HepG2 (cell line): Measurements from ENCODE around the gene MEIOB. TPM values are rescaled to one million over a fixed set of nuclear protein-coding genes. Genes with fewer than 3 reads are reported as not detected.

ENCODE experiments used
- ATAC-seq: fragments of 200-7000 bp; cut with Tn5 transposase; 3 replicates; pipeline ENCODE4 v1.9.1; 2020; ENCODE audit warnings: mild to moderate bottlenecking, moderate library complexity
- BruUV-seq: library from RNA; stranded (reverse); fragments of 400-500 nt; replicated peaks from 2 replicates; lab custom pipeline; 2021; lab: Mats Ljungman, UMichigan
- CTCF ChIA-PET: fragments of 300-600 bp; formaldehyde crosslinking; extraction: SDS; loops from one replicate; lab custom pipeline; 2021; ENCODE audit warnings: low total read pairs, inconsistent platforms, low intra/inter-chr PET ratio; lab: Yijun Ruan, JAX
- POLR2A ChIA-PET: fragments of 350-600 bp; sonication (Branson Sonifier 250); formaldehyde crosslinking; loops from one replicate; lab custom pipeline; 2020; ENCODE audit warnings: antibody characterized with exemption, inconsistent platforms; lab: Yijun Ruan, JAX
- DNase-seq: peaks from one replicate; pipeline ENCODE4 v3.0.0-alpha.2; 2015; ENCODE audit warnings: low spot score
- FAIRE-seq: peaks from 3 replicates; lab custom pipeline; 2011; peaks lifted over from hg19 to GRCh38; lab: Jason Lieb, UNC
- H2AFZ ChIP-seq: one replicate; pipeline ENCODE4 v1.6.1; 2011; ENCODE audit warnings: low read length, inconsistent platforms
- H3K27ac ChIP-seq: fragments of 300-600 bp; 3 replicates; pipeline ENCODE4 v1.8.0; 2011; ENCODE audit warnings: mixed run types, mild to moderate bottlenecking, mixed read lengths, low read length, inconsistent platforms; ENCODE audit not compliant: insufficient read depth; ENCODE audit errors: extremely low read length
- H3K27me3 ChIP-seq, 2 experiments: fragments of 200-600 bp in 1 of 2; 2 replicates in 1 of 2; 3 replicates in 1 of 2; pipeline versions ENCODE4 v1.6.0 to v1.8.0; 2011; ENCODE audit warnings: low read length in 2 of 2, mild to moderate bottlenecking in 2 of 2, moderate library complexity in 2 of 2, inconsistent platforms in 1 of 2; ENCODE audit not compliant: insufficient read depth in 2 of 2, control insufficient read depth in 1 of 2
- H3K36me3 ChIP-seq, 2 experiments: fragments of 200-600 bp in 1 of 2; replicated peaks in 1 of 2; 2 replicates in 1 of 2; 3 replicates in 1 of 2; pipeline versions ENCODE4 v1.5.1 to v1.8.0; 2011; ENCODE audit warnings: low read length in 2 of 2, inconsistent platforms in 1 of 2; ENCODE audit not compliant: insufficient read depth in 2 of 2, control insufficient read depth in 1 of 2
- H3K4me1 ChIP-seq: 2 replicates; pipeline ENCODE4 v1.5.1; 2012; ENCODE audit warnings: low read length, inconsistent platforms; ENCODE audit not compliant: insufficient read depth
- H3K4me2 ChIP-seq: 2 replicates; pipeline ENCODE4 v1.6.0; 2011; ENCODE audit warnings: low read depth, low read length, inconsistent platforms
- H3K4me3 ChIP-seq, 3 experiments: fragments of 200-600 bp in 1 of 3; sonication (generic), shearing (Covaris generic) in 1 of 3; replicated peaks in 1 of 3; 2 replicates each; pipeline ENCODE4 v1.5.1; 2011 to 2016; ENCODE audit warnings: low read length in 3 of 3, inconsistent platforms in 2 of 3, low read depth in 2 of 3, mild to moderate bottlenecking in 2 of 3, control low read depth in 1 of 3, mixed read lengths in 1 of 3; ENCODE audit not compliant: insufficient read depth in 1 of 3
- H3K79me2 ChIP-seq: one replicate; pipeline ENCODE4 v1.6.1; 2011; ENCODE audit warnings: low read length, inconsistent platforms; ENCODE audit not compliant: insufficient read depth
- H3K9ac ChIP-seq: 2 replicates; pipeline ENCODE4 v1.6.0; 2011; ENCODE audit warnings: mild to moderate bottlenecking, low read depth, low read length, inconsistent platforms; ENCODE audit not compliant: insufficient read depth
- H3K9me3 ChIP-seq: 2 replicates; pipeline ENCODE4 v1.5.1; 2012; ENCODE audit warnings: mild to moderate bottlenecking, low read length
- H4K20me1 ChIP-seq: 2 replicates; pipeline ENCODE4 v1.6.0; 2011; ENCODE audit warnings: inconsistent platforms, mild to moderate bottlenecking, low read length, moderate library complexity; ENCODE audit not compliant: insufficient read depth
- AGO2 ChIP-seq: fragments of 200-400 bp; formaldehyde crosslinking; optimal IDR thresholded peaks from 2 replicates; pipeline ENCODE3; 2017; ENCODE audit warnings: mild to moderate bottlenecking, low read depth, low read length, moderate library complexity
- AHR ChIP-seq: IDR thresholded peaks from 2 replicates; pipeline ENCODE4 v1.6.1; 2018; ENCODE audit warnings: missing genetic modification reagents, missing compliant biosample characterization
- GATAD1 ChIP-seq: IDR thresholded peaks from 2 replicates; pipeline ENCODE4 v1.6.1; 2016; ENCODE audit warnings: missing genetic modification reagents, missing compliant biosample characterization
- PCBP2 ChIP-seq: fragments of 200-400 bp; formaldehyde crosslinking; optimal IDR thresholded peaks from 2 replicates; pipeline ENCODE3; 2018; ENCODE audit warnings: low read length, low read depth; ENCODE audit not compliant: poor library complexity, severe bottlenecking
- RBFOX2 ChIP-seq: fragments of 200-400 bp; formaldehyde crosslinking; IDR thresholded peaks from 2 replicates; pipeline ENCODE4 v1.6.1; 2017; ENCODE audit warnings: low read depth, mild to moderate bottlenecking, low read length
- REXO4 ChIP-seq: sonication (generic); formaldehyde crosslinking; IDR thresholded peaks from 2 replicates; pipeline ENCODE4 v1.8.0; 2022; ENCODE audit warnings: missing genetic modification reagents, mild to moderate bottlenecking, borderline replicate concordance
- SOX13 ChIP-seq, 3 experiments: fragments of 450-650 bp in 1 of 3; sonication (generic) in 1 of 3; formaldehyde crosslinking in 1 of 3; IDR thresholded peaks in 2 of 3; conservative IDR thresholded peaks in 1 of 3; 2 replicates each; pipeline versions ENCODE4 v1.5.0 to v1.6.1; 2016 to 2020; ENCODE audit warnings: antibody characterized with exemption in 1 of 3, mild to moderate bottlenecking in 1 of 3, missing compliant biosample characterization in 1 of 3, missing genetic modification reagents in 1 of 3, moderate library complexity in 1 of 3
- TARDBP ChIP-seq: sonication (generic); formaldehyde crosslinking; IDR thresholded peaks from 2 replicates; pipeline ENCODE4 v1.8.0; 2022; ENCODE audit warnings: mild to moderate bottlenecking, missing genetic modification reagents
- ZNF333 ChIP-seq: sonication (generic); formaldehyde crosslinking; IDR thresholded peaks from 2 replicates; pipeline ENCODE4 v1.4.0; 2020; ENCODE audit warnings: mild to moderate bottlenecking, missing genetic modification reagents, borderline replicate concordance
- WGBS: methylation state at CpG from one replicate; pipeline ENCODE4 v1.1.6; 2017; ENCODE audit warnings: low lambda C conversion rate; 5-methylcytosine and 5-hydroxymethylcytosine counted together
- in situ Hi-C: cut with HindIII; loops from 2 replicates; pipeline ENCODE4 v1.10.0; 2017; ENCODE audit warnings: low pct_unique_long_range_greater_than_20kb; ENCODE audit not compliant: extremely low pct_ligation_motif_present
- intact Hi-C: fragments of 100-400 bp; cut with micrococcal nuclease; formaldehyde crosslinking; loops from one replicate; pipeline ENCODE4 v1.10.0; 2022; ENCODE audit not compliant: unreplicated experiment
- polyA plus RNA-seq, 8 experiments: library from polyadenylated mRNA; depleted of rRNA in 3 of 8; stranded (reverse) in 7 of 8; unstranded in 1 of 8; fragments of >200 nt; fragmentation: Illumina TruSeq in 4 of 8; extraction: Trizol in 4 of 8; gene quantifications; 2 replicates each; pipeline versions ENCODE4 v1.2.1 to v1.2.3, GENCODE V29; 2011 to 2016; ENCODE audit warnings: low read depth in 4 of 8, missing spikeins in 1 of 8, mixed read lengths in 1 of 8; ENCODE audit not compliant: insufficient read depth in 1 of 8
- total RNA-seq, 5 experiments: library from RNA; depleted of rRNA; stranded (reverse); fragments of >200 nt; fragmentation: Illumina TruSeq; extraction: Trizol; gene quantifications; 2 replicates each; pipeline ENCODE4 v1.2.3, GENCODE V29; 2016; ENCODE audit warnings: low read depth in 1 of 5
- TF ChIP-seq, protein P1 (sequence below): IDR thresholded peaks from 2 replicates; pipeline ENCODE4 v1.6.1; 2016; ENCODE audit warnings: mild to moderate bottlenecking, missing biosample characterization, missing genetic modification reagents

Gene MEIOB
- total and polyA plus RNA-seq, 2 of the 13 experiments (the other 11 are each of a cell fraction or from before 2014, with no cell fraction given) = 0.17 TPM; not detected in 1

DNA sequence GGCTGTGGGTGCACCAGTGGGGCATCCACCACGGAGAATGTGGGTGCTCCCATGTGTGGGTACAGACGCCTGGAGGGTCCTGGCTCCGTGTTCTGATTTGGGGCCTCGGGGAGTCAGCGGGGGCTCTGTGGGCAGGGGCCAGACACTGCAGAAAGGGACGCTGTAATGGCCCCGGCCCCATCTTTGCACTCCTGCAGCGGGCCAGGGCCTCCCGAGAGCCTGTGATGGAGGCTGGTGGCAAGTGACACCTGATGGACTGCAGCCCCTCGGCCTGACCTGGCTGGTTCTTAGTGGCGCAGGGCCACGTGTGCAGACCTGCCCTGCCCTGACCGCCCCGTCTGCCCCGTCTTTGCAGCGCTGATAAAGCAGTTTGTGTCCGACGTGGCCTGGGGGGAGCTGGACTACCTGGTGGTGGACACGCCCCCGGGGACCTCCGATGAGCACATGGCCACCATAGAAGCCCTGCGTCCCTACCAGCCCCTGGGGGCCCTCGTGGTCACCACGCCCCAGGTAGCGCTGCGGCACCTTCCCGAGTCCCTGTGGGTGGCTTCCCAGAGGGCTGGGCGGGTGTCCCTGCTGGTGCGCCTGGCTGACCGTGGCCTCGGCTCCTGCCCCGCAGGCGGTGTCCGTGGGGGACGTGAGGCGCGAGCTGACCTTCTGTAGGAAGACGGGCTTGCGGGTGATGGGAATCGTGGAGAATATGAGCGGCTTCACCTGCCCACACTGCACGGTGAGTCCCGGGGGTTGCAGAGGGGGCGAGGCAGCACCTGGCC is 84.5 kb downstream of the MEIOB start:
- POLR2A ChIA-PET = no interaction called here
- peaks cover 10% of the 10 kb centered on the region for H3K4me1 ChIP-seq
- H3K79me2 ChIP-seq = peaks cover 26% of the 10 kb centered on the region
- no peak overlapping the region for H3K4me3 ChIP-seq
- WGBS = 98% methylated on average over 33 of the region's 44 CpGs
- intact Hi-C loops = no loop called here
- TF ChIP-seq ZNF333 (no peak), AHR (no peak), AGO2 (peak; percentile 60), PCBP2 (no peak), TARDBP (CRISPR knock-in tag) (no peak), GATAD1 (no peak), RBFOX2 (peak; percentile 43; the same call in 1 of the 2 replicates)
- TF ChIP-seq, protein P1, sequence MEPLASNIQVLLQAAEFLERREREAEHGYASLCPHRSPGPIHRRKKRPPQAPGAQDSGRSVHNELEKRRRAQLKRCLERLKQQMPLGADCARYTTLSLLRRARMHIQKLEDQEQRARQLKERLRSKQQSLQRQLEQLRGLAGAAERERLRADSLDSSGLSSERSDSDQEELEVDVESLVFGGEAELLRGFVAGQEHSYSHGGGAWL = no peak
- BruUV-seq = no TSS peak
- CTCF ChIA-PET = no interaction called here
- peaks cover 4% of the 10 kb centered on the region; the same call in 1 of the 2 replicates for H4K20me1 ChIP-seq
- H3K4me2 ChIP-seq = no peak overlapping the region
- H3K27me3 ChIP-seq = peaks cover 0 to 2% of the 10 kb centered on the region in 2 experiments; a peak in 1 of 5 replicates
- ATAC-seq = no peak
- no peaks in the 10 kb centered on the region for H3K9me3 ChIP-seq
- H2AFZ ChIP-seq = no peak overlapping the region
- no peak for DNase-seq
- in situ Hi-C loops = no loop called here
- H3K27ac ChIP-seq = no peak overlapping the region
- peaks cover 4 to 7% of the 10 kb centered on the region in 2 experiments; a peak in 3 of 5 replicates for H3K36me3 ChIP-seq
- no peak for FAIRE-seq
- H3K9ac ChIP-seq = no peak overlapping the region

GRCh38 chr16:1787056-1787321 is 85.0 kb downstream of the MEIOB start:
- no TSS peak for BruUV-seq
- DNase-seq = no peak
- CTCF ChIA-PET = no interaction called here
- Histone ChIP-seq H3K27ac (no peak overlapping the region), H3K4me3 (no peak overlapping the region), H3K36me3 (peaks cover 4 to 7% of the 10 kb centered on the region in 2 experiments; a peak in 3 of 5 replicates), H3K9ac (no peak overlapping the region), H3K27me3 (peaks cover 0 to 2% of the 10 kb centered on the region in 2 experiments; a peak in 1 of 5 replicates), H3K4me2 (no peak overlapping the region), H3K4me1 (peaks cover 10% of the 10 kb centered on the region)
- POLR2A ChIA-PET = no interaction called here
- 92% methylated on average over 2 of the region's 6 CpGs for WGBS
- no peak for ATAC-seq
- intact Hi-C loops = no loop called here
- TF ChIP-seq REXO4 (no peak), SOX13 (IDR thresholded peaks at IDR 0.05) (no peak), SOX13 (CRISPR knock-in tag; conservative IDR thresholded peaks at IDR 0.05 in 1 of 2, IDR thresholded peaks at IDR 0.05 in 1 of 2) (no peak)
- TF ChIP-seq, all 625 proteins: peak for 0
- Histone ChIP-seq H4K20me1 (peaks cover 4% of the 10 kb centered on the region; the same call in 1 of the 2 replicates), H2AFZ (no peak overlapping the region), H3K9me3 (no peaks in the 10 kb centered on the region), H3K79me2 (peaks cover 26% of the 10 kb centered on the region)
- in situ Hi-C loops = no loop called here
- FAIRE-seq = no peak
